H1 (cell line): ENCODE data around the gene ADIPOR2. TPM values are rescaled to one million over a fixed set of nuclear protein-coding genes. Genes with fewer than 3 reads are reported as not detected.

Experiments
- CTCF ChIA-PET: fragments of 300-600 bp; sonication (Branson Sonifier 250); formaldehyde crosslinking; loops from one replicate; lab custom pipeline; 2021; ENCODE audit not compliant: partially characterized antibody; lab: Charles Lee
- POLR2A ChIA-PET: fragments of 300-600 bp; sonication (Branson Sonifier 250); formaldehyde crosslinking; loops from one replicate; lab custom pipeline; 2021; ENCODE audit warnings: inconsistent platforms; ENCODE audit not compliant: partially characterized antibody; lab: Charles Lee
- DNase-seq, 2 experiments: peaks; one replicate each; pipeline versions ENCODE4 v3.0.0 to v3.0.0-alpha.2; 2010 to 2022; ENCODE audit warnings: low spot score in 2 of 2, low read depth in 1 of 2, mixed read lengths in 1 of 2
- FAIRE-seq: peaks from 2 replicates; lab custom pipeline; 2011; peaks lifted over from hg19 to GRCh38; lab: Jason Lieb, UNC
- H2AFZ ChIP-seq: 2 replicates; pipeline ENCODE4 v1.8.1; 2012; ENCODE audit warnings: low read length, inconsistent platforms
- H2AK5ac ChIP-seq: 2 replicates; pipeline ENCODE4 v1.6.1; 2013; ENCODE audit warnings: low read depth, low read length
- H2BK120ac ChIP-seq: replicated peaks from 2 replicates; pipeline ENCODE3; 2013; ENCODE audit warnings: low read depth, low read length, inconsistent platforms
- H2BK12ac ChIP-seq: 2 replicates; pipeline ENCODE4 v1.6.1; 2013; ENCODE audit warnings: low read depth, low read length
- H2BK15ac ChIP-seq: 2 replicates; pipeline ENCODE4 v1.6.1; 2013; ENCODE audit warnings: low read length
- H2BK20ac ChIP-seq: 2 replicates; pipeline ENCODE4 v1.6.1; 2013; ENCODE audit warnings: low read length
- H2BK5ac ChIP-seq: 2 replicates; pipeline ENCODE4 v1.6.1; 2013; ENCODE audit warnings: low read depth, low read length
- H3K14ac ChIP-seq: 2 replicates; pipeline ENCODE4 v1.6.1; 2013; ENCODE audit warnings: inconsistent platforms; ENCODE audit not compliant: insufficient read length
- H3K18ac ChIP-seq: 2 replicates; pipeline ENCODE4 v1.6.1; 2013; ENCODE audit warnings: low read length; ENCODE audit errors: extremely low read depth
- H3K23ac ChIP-seq: 2 replicates; pipeline ENCODE4 v1.6.1; 2013; ENCODE audit warnings: inconsistent platforms; ENCODE audit not compliant: insufficient read length
- H3K23me2 ChIP-seq: 2 replicates; pipeline ENCODE4 v1.6.1; 2013; ENCODE audit warnings: low read depth, low read length
- H3K27ac ChIP-seq: 2 replicates; pipeline ENCODE4 v1.6.1; 2011; ENCODE audit warnings: low read depth, low read length, inconsistent platforms
- H3K27me3 ChIP-seq, 4 experiments: replicated peaks in 1 of 4; 1 replicate in 1 of 4; 2 replicates in 3 of 4; pipeline versions ENCODE4 v1.6.1 to v1.8.1; 2011 to 2013; ENCODE audit warnings: low read length in 3 of 4, mild to moderate bottlenecking in 3 of 4, inconsistent platforms in 2 of 4, mixed read lengths in 2 of 4, moderate library complexity in 1 of 4; ENCODE audit not compliant: control insufficient read depth in 3 of 4, insufficient read depth in 3 of 4; ENCODE audit errors: extremely low read depth in 1 of 4
- H3K36me3 ChIP-seq, 4 experiments: 2 replicates each; pipeline versions ENCODE4 v1.6.1 to v1.8.1; 2011 to 2013; ENCODE audit warnings: mild to moderate bottlenecking in 4 of 4, low read length in 3 of 4, moderate library complexity in 2 of 4, control low read depth in 1 of 4, inconsistent platforms in 1 of 4; ENCODE audit not compliant: insufficient read depth in 4 of 4, control insufficient read depth in 2 of 4
- H3K4ac ChIP-seq: replicated peaks from 2 replicates; pipeline ENCODE3; 2013; ENCODE audit warnings: low read length, low read depth, mixed read lengths, inconsistent platforms; ENCODE audit not compliant: insufficient read length
- H3K4me1 ChIP-seq, 4 experiments: replicated peaks in 1 of 4; 1 replicate in 1 of 4; 2 replicates in 3 of 4; pipeline versions ENCODE4 v1.6.1 to v1.8.1; 2011 to 2013; ENCODE audit warnings: low read length in 3 of 4, inconsistent platforms in 2 of 4, mixed read lengths in 1 of 4; ENCODE audit not compliant: insufficient read depth in 4 of 4, control insufficient read depth in 3 of 4
- H3K4me2 ChIP-seq, 2 experiments: 2 replicates each; pipeline versions ENCODE4 v1.6.1 to v1.8.1; 2011 to 2013; ENCODE audit warnings: low read depth in 2 of 2, low read length in 2 of 2, control low read depth in 1 of 2, inconsistent platforms in 1 of 2, mild to moderate bottlenecking in 1 of 2; ENCODE audit not compliant: insufficient read depth in 1 of 2
- H3K4me3 ChIP-seq, 4 experiments: fragments of 200-600, 300-600 bp in 1 of 4; sonication (generic), shearing (Covaris generic), sonication (Bioruptor Twin) in 1 of 4; 2 replicates each; pipeline versions ENCODE4 v1.5.1 to v1.8.1; 2011 to 2016; ENCODE audit warnings: low read length in 4 of 4, low read depth in 3 of 4, control low read depth in 2 of 4, inconsistent platforms in 2 of 4, mild to moderate bottlenecking in 2 of 4, mixed read lengths in 1 of 4, moderate library complexity in 1 of 4; ENCODE audit not compliant: insufficient read depth in 2 of 4; ENCODE audit errors: extremely low read depth in 1 of 4
- H3K56ac ChIP-seq: replicated peaks from 2 replicates; pipeline ENCODE3; 2013; ENCODE audit warnings: low read depth, mild to moderate bottlenecking, mixed read lengths, low read length, inconsistent platforms; ENCODE audit not compliant: insufficient read length
- H3K79me1 ChIP-seq: 2 replicates; pipeline ENCODE4 v1.6.1; 2013; ENCODE audit warnings: low read depth, low read length, control low read depth
- H3K79me2 ChIP-seq, 2 experiments: 2 replicates each; pipeline versions ENCODE4 v1.6.1 to v1.8.1; 2012 to 2013; ENCODE audit warnings: low read length in 2 of 2, mild to moderate bottlenecking in 2 of 2, inconsistent platforms in 1 of 2; ENCODE audit not compliant: insufficient read depth in 2 of 2, control insufficient read depth in 1 of 2
- H3K9ac ChIP-seq, 4 experiments: replicated peaks in 1 of 4; 1 replicate in 1 of 4; 2 replicates in 3 of 4; pipeline versions ENCODE4 v1.6.1 to v1.8.1; 2011 to 2013; ENCODE audit warnings: low read depth in 3 of 4, low read length in 3 of 4, control low read depth in 2 of 4, mild to moderate bottlenecking in 2 of 4, moderate library complexity in 2 of 4, inconsistent platforms in 1 of 4; ENCODE audit errors: extremely low read depth in 1 of 4
- H3K9me3 ChIP-seq, 2 experiments: 2 replicates each; pipeline versions ENCODE4 v1.6.1 to v1.8.1; 2012 to 2013; ENCODE audit warnings: mild to moderate bottlenecking in 2 of 2, moderate library complexity in 2 of 2, control low read depth in 1 of 2, inconsistent platforms in 1 of 2, low read depth in 1 of 2, low read length in 1 of 2, mixed read lengths in 1 of 2; ENCODE audit not compliant: insufficient read depth in 2 of 2
- H4K20me1 ChIP-seq, 2 experiments: replicated peaks in 1 of 2; 2 replicates each; pipeline versions ENCODE3 to v1.8.1; 2011 to 2013; ENCODE audit warnings: inconsistent platforms in 2 of 2, low read length in 2 of 2, mild to moderate bottlenecking in 1 of 2; ENCODE audit not compliant: insufficient read depth in 2 of 2, control insufficient read depth in 1 of 2
- H4K5ac ChIP-seq: 2 replicates; pipeline ENCODE4 v1.6.1; 2013; ENCODE audit warnings: low read length, low read depth, mixed read lengths, inconsistent platforms; ENCODE audit not compliant: insufficient read length
- H4K8ac ChIP-seq: 2 replicates; pipeline ENCODE4 v1.8.0; 2013; ENCODE audit warnings: mild to moderate bottlenecking, moderate library complexity, low read length, inconsistent platforms; ENCODE audit not compliant: insufficient read depth; ENCODE audit errors: extremely low read depth
- H4K91ac ChIP-seq: replicated peaks from 2 replicates; pipeline ENCODE3; 2013; ENCODE audit warnings: low read length, mixed read lengths, inconsistent platforms; ENCODE audit not compliant: insufficient read length
- JUN ChIP-seq: IDR thresholded peaks from 2 replicates; pipeline ENCODE4 v1.6.1; 2011; ENCODE audit warnings: low read depth, mild to moderate bottlenecking, improper control_type of control experiment, low read length
- MAFK ChIP-seq: IDR thresholded peaks from 2 replicates; pipeline ENCODE4 v1.6.1; 2012; ENCODE audit warnings: low read depth, mild to moderate bottlenecking, improper control_type of control experiment, low read length
- MAX ChIP-seq: IDR thresholded peaks from 2 replicates; pipeline ENCODE4 v1.6.1; 2012; ENCODE audit warnings: inconsistent platforms
- RFX5 ChIP-seq: IDR thresholded peaks from 2 replicates; pipeline ENCODE4 v1.6.1; 2011; ENCODE audit warnings: low read depth, low read length, improper control_type of control experiment, borderline replicate concordance
- SUZ12 ChIP-seq: fragments of 200-600 bp; sonication (generic); IDR thresholded peaks from 2 replicates; pipeline ENCODE4 v1.6.1; 2012; ENCODE audit warnings: mild to moderate bottlenecking, inconsistent platforms, low read length, moderate library complexity, mixed read lengths
- TEAD4 ChIP-seq: IDR thresholded peaks from 2 replicates; pipeline ENCODE4 v1.6.1; 2012; ENCODE audit warnings: low read depth, low read length, inconsistent platforms, mixed read lengths
- WGBS, 2 experiments: shearing (Covaris generic) in 1 of 2; methylation state at CpG; one replicate each; pipeline versions ENCODE4 v1.1.6 to v1.1.7; 2013 to 2015; ENCODE audit warnings: low lambda C conversion rate in 2 of 2, mixed read lengths in 2 of 2, inconsistent platforms in 1 of 2, low coverage in 1 of 2, missing lambda C conversion rate in 1 of 2; ENCODE audit not compliant: insufficient replicate concordance in 2 of 2, insufficient coverage in 1 of 2, insufficient read length in 1 of 2; ENCODE audit errors: extremely low coverage in 1 of 2, missing lambda C conversion rate in 1 of 2; 5-methylcytosine and 5-hydroxymethylcytosine counted together
- polyA plus RNA-seq, 7 experiments: library from polyadenylated mRNA; depleted of rRNA in 3 of 7; stranded (reverse) in 5 of 7; unstranded in 2 of 7; fragments of >200 nt in 5 of 7; fragments of 200-250 nt in 2 of 7; gene quantifications; 1 replicate in 5 of 7; 2 replicates in 1 of 7; 4 replicates in 1 of 7; pipeline versions ENCODE4 v1.2.1 to v1.2.3, GENCODE V29; 2011 to 2013; ENCODE audit warnings: missing spikeins in 2 of 7, mixed read lengths in 2 of 7
- total RNA-seq: library from RNA; stranded (reverse); fragmentation: NEBNext Ultra II Directional; extraction: Animal tissue kit (Norgen Biotek cat#: 25700); gene quantifications from 2 replicates; pipeline ENCODE4 v1.2.1, GENCODE V29; 2021

The ADIPOR2 gene
- total and polyA plus RNA-seq, 2 of the 8 experiments (the other 6 are each of a cell fraction or from before 2014, with no cell fraction given): 17.5 to 50.8 TPM

- Histone ChIP-seq H3K4me3 (no peak overlapping the region), H3K27me3 (no peaks in the 10 kb centered on the region), H2BK12ac (no peak overlapping the region), H3K4me2 (no peak overlapping the region), H2BK15ac (no peak overlapping the region), H4K91ac (no peak overlapping the region), H3K18ac (no peak overlapping the region), H3K9ac (no peak overlapping the region), H4K20me1 (peaks cover 2 to 3% of the 10 kb centered on the region in 2 experiments), H4K5ac (no peak overlapping the region), H2BK120ac (no peak overlapping the region), H3K27ac (no peak overlapping the region), H2AK5ac (no peak overlapping the region), H3K9me3 (no peaks in the 10 kb centered on the region), H3K4me1 (no peaks in the 10 kb centered on the region), H3K23ac (no peak overlapping the region), H3K36me3 (peaks cover 0 to 12% (median 8%) of the 10 kb centered on the region in 4 experiments; a peak in 4 of 8 replicates), H2BK5ac (no peak overlapping the region), H3K14ac (no peak overlapping the region), H3K23me2 (no peaks in the 10 kb centered on the region), H2AFZ (no peak overlapping the region), H4K8ac (no peak overlapping the region), H3K79me2 (no peaks in the 10 kb centered on the region), H3K4ac (no peak overlapping the region), H2BK20ac (no peak overlapping the region), H3K56ac (no peak overlapping the region), H3K79me1 (no peaks in the 10 kb centered on the region; the same call in 1 of the 2 replicates)
- FAIRE-seq (no peak), DNase-seq (no peak)
- TF ChIP-seq JUN (no peak), MAFK (no peak), MAX (no peak), SUZ12 (no peak), RFX5 (no peak), TEAD4 (no peak)
- CTCF ChIA-PET: interaction anchor here (0.6 to 12.4 kb wide), 7 partner anchors 9 to 147 kb away, joined by 3 to 265 read pairs (median 4); no protein-coding TSS in a partner anchor
- 90% methylated on average over 2 of the region's 2 CpGs; no CpG with 5 or more reads in 1 of the 2 experiments for WGBS, 2 experiments
- POLR2A ChIA-PET: interaction anchor here (1.1 kb wide), 1 partner anchor 111 kb away, joined by 3 read pairs; no protein-coding TSS in a partner anchor
These were observed 91.3 kb downstream of the ADIPOR2 start for GRCh38 chr12:1782215-1782614.
